Fibroblast of skin of scalp (primary cell): ENCODE results near the gene FKBP5.
A peak's percentile ranks its signal among the peaks of the same experiment; 100 is the strongest.
"Not testable (repeated sequence)": the region's sequence is repeated elsewhere in the genome, so short reads cannot be mapped to it uniquely, and the experiment has no call there.

Experiments used
- DNase-seq: peaks from one replicate; pipeline ENCODE4 v3.0.0-alpha.2; 2013

Gene FKBP5

GRCh38 chr6:35723587-35723986 is 34.9 kb upstream of the FKBP5 start:
- no peak for DNase-seq

- DNase-seq = no peak
These were observed 33.5 kb upstream of the FKBP5 start for GRCh38 chr6:35722121-35722761.

- peak; percentile 42 for DNase-seq
These were observed 31.4 kb upstream of the FKBP5 start for GRCh38 chr6:35719830-35720733.

- DNase-seq = no peak
These were observed 30.7 kb upstream of the FKBP5 start for GRCh38 chr6:35719404-35719829.

- DNase-seq = no peak
These were observed 30.2 kb upstream of the FKBP5 start for GRCh38 chr6:35718911-35719381.

DNA sequence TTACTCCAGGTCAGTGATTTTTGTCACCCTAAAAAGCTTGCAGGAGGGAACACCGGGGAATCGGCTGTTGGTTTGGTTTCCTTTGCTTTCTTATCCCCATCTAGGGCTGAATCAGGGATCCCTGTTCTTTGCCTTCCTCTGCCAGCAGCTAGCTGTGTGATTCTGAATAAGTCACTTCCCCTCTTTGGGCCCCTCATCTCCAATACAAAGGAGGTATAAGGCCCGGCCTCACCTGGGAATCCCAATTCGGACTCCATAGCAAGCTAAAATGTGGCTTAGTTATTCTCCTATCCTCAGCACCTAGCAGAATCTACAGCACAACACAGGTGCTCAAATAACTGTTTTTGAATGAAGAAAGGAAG is 29.6 kb upstream of the FKBP5 start:
- no peak for DNase-seq

GRCh38 chr6:35717449-35718374 is 29.0 kb upstream of the FKBP5 start:
- DNase-seq = no peak

- DNase-seq = no peak
These were observed 28.1 kb upstream of the FKBP5 start for GRCh38 chr6:35716798-35717197.

- no peak for DNase-seq
These were observed 24.5 kb upstream of the FKBP5 start for GRCh38 chr6:35713006-35713767.

DNA sequence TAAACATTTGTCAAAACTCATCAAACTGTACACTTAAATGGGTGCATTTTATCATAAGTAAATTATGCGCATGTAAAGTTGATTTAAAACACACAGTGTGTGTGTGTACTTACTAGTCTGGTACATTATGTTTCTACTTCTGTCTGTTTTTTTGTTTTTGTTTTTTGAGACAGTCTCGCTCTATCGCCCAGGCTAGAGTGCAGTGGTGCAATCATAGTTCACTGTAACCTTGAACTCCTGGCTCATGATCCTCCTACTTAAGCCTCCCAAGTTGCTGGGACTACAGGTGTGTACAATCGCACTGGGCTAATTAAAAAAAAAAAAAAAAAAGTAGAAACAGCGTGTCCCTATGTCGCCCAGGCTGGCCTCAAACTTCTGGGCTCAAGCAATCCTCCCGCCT is 23.0 kb upstream of the FKBP5 start:
- DNase-seq = no peak

GRCh38 chr6:35710241-35710847 is 21.6 kb upstream of the FKBP5 start:
- DNase-seq = no peak

DNA sequence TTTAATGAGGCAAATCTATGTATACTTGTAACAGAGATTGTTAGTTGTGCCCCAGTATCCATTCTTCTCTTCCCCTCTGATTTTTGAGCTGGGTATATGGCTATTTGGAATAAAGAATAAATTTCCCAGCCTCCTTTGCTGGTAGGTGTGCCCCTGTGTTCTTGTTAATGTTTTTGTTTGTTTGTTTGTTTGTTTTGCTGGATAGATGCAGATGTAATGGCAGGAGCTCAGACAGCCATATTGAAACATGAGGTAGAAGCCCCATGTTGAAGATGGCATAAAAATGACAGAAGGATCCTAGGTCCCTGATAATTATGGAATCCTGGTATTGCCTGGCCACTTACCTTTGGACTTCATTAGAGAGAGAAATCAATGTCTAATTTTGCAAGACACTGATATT is 19.9 kb upstream of the FKBP5 start:
- no peak for DNase-seq

DNA sequence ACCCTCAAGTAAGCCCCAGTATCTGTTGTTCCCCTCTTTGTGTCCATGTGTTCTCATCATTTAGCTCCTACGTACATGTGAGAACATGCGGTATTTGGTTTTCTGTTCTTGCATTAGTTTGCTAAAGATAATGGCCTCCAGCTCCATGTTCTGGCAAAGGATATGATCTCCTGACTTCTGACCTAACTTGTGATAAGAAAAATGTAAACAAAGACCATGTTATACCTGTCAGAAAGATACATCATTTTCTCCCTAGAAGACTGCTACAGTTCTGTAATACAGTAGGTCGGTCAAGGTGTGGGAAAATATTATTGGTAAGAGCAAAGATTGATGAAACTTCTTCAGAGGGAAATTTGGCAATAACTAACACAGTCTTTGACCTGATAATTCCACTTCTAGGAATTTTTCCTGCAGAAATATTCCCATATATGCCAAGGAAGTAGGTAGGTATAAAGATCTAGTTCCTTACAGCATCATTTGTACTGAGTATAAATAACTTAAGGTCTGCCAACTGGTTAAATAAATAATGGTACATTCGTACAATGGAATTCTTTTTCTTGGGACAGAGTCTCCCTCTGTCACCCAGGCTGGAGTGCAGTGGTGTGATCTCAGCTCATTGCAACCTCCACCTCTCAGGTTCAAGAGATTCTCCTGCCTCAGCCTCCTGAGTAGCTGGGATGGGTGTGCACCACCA is 19.1 kb upstream of the FKBP5 start:
- no peak for DNase-seq

GRCh38 chr6:35706468-35706867 is 17.8 kb upstream of the FKBP5 start:
- no peak for DNase-seq

DNA sequence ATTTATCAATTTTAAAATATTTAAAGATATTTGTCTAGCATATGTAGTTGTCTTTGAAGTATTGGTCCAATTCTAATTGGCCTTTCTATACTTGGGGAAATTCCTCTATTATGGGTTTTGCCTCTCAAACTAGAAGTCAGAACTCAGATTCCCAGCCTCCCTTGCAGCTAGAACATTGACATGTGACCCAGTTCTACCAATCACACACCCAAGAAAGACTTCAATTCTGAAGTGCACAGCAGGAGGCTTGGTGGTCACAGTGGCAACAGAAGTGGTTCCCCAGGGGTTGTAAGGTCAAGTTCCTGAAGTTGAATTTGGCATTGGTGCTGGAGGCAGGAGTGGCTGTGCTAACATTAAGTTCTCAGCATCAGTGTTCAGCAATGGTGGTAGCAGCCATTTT is 14.8 kb upstream of the FKBP5 start:
- DNase-seq = no peak

DNA sequence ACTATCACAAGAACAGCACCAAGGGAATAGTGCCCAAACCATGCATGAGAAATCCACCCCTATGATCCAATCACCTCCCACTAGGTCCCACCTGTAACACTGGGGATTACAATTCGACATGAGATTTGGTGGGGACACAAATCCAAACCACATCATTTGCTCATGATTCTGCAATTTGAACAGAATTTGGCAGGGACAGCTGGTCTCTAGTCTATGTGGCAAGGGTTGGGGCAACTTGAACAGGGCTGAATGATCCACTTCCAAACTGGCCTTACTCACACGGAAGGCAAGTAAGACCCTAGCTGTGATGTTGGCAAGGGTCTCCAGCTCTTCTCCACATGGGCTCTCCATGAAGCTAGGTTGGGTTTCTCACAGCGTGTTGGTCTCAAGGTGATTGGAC is 10.1 kb upstream of the FKBP5 start:
- DNase-seq = no peak

DNA sequence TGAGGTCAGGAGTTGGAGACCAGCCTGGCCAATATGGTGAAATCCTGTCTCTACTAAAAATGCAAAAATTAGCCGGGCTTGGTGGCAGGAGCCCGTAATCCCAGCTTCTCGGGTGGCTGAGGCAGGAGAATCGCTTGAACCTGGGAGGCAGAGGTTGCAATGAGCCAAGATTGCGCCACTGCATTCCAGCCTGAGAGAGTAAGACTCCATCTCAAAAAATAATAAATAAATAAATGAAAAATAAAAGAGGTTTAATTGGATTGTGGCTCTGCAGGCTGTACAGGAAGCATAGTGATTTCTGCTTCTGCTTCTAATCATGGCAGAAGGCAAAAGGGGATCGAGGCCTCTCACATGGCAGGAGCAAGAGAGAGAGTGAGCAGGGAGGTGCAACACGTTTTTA is 9.7 kb upstream of the FKBP5 start:
- not testable (repeated sequence) for DNase-seq

GRCh38 chr6:35694462-35694861 is 5.7 kb upstream of the FKBP5 start:
- DNase-seq = no peak

- DNase-seq = no peak
These were observed 2.5 kb upstream of the FKBP5 start for GRCh38 chr6:35691027-35691824.

DNA sequence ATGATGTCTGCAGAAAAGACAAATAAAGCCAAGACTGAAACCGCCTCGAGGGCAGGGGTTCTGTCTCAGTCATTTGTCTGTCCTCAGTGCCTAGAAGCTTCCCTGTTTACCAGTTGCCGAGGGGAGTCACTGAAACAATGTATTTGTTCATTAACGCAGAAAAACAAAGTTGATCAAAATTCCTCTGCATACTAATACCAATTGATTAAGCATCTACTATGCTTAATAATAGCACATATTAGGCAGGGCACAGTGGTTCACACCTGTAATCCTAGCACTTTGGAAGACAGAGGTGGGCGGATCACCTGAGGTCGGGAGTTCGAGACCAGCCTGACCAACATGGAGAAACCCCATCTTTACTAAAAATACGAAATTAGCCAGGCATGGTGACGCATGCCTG is 1.8 kb upstream of the FKBP5 start:
- no peak for DNase-seq
